ENCODE measurements around the gene EIF1.
A peak's percentile ranks its signal among the peaks of the same experiment; 100 is the strongest.
"Not testable (repeated sequence)": the region's sequence is repeated elsewhere in the genome, so short reads cannot be mapped to it uniquely, and the experiment has no call there.

Gene EIF1

GRCh38 chr17:41656249-41657023 is 32.2 kb upstream of the EIF1 start:
- DNase-seq, result no peak

- DNase-seq, result no peak
Observed at GRCh38 chr17:41657176-41657754, 31.4 kb upstream of the EIF1 start.

- DNase-seq, result no peak
Observed at GRCh38 chr17:41657936-41658335, 30.7 kb upstream of the EIF1 start.

GRCh38 chr17:41658846-41659245 is 29.8 kb upstream of the EIF1 start:
- no peak for DNase-seq

- DNase-seq, result no peak
Observed at GRCh38 chr17:41659427-41660212, 29.1 kb upstream of the EIF1 start.

GRCh38 chr17:41660221-41660711 is 28.4 kb upstream of the EIF1 start:
- DNase-seq, result no peak

GRCh38 chr17:41663451-41664171 is 25.1 kb upstream of the EIF1 start:
- DNase-seq, result no peak

GRCh38 chr17:41664172-41664457 is 24.6 kb upstream of the EIF1 start:
- DNase-seq, result no peak

- no peak for DNase-seq
Observed at GRCh38 chr17:41664587-41665565, 23.8 kb upstream of the EIF1 start.

- peak; percentile 95 for DNase-seq
Observed at GRCh38 chr17:41665566-41666236, 23.0 kb upstream of the EIF1 start.

GRCh38 chr17:41666237-41666641 is 22.4 kb upstream of the EIF1 start:
- peak; percentile 81 for DNase-seq

- DNase-seq, result peak; percentile 96
Observed at GRCh38 chr17:41666708-41667279, 21.9 kb upstream of the EIF1 start.

GRCh38 chr17:41667280-41668041 is 21.2 kb upstream of the EIF1 start:
- no peak for DNase-seq

GRCh38 chr17:41672153-41672552 is 16.5 kb upstream of the EIF1 start:
- DNase-seq, result no peak

- DNase-seq, result not testable (repeated sequence)
Observed at GRCh38 chr17:41675157-41676057, 13.3 kb upstream of the EIF1 start.

- DNase-seq, result no peak
Observed at GRCh38 chr17:41676058-41676419, 12.6 kb upstream of the EIF1 start.

- no peak for DNase-seq
Observed at GRCh38 chr17:41678411-41678906, 10.2 kb upstream of the EIF1 start.

GRCh38 chr17:41678907-41679739 is 9.6 kb upstream of the EIF1 start:
- DNase-seq, result no peak
